ENCODE results near the gene SLF2. TPM values are rescaled to one million over a fixed set of nuclear protein-coding genes. Genes with fewer than 3 reads are reported as not detected.

Gene SLF2
- total RNA-seq, 1 donor from 2014 or later, result 61.9 TPM

DNA sequence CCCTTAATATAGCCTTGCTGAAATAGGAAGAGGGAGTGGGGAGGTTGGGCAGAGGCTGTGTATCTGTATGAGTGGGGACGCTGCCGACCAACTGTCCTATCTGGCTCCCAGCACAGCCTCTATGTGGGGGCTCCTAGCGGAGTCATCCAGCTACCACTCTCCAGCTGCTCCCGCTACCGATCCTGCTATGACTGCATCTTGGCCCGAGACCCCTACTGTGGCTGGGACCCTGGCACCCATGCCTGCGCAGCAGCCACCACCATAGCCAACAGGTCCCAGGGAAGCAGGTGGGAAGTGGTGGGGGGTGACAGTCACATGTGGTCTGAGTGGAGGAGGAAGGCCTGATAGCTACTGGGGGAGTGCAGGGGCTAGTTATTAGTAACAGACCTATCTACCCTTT, 67.9 kb downstream of the SLF2 start:
- DNase-seq, result no peak

DNA sequence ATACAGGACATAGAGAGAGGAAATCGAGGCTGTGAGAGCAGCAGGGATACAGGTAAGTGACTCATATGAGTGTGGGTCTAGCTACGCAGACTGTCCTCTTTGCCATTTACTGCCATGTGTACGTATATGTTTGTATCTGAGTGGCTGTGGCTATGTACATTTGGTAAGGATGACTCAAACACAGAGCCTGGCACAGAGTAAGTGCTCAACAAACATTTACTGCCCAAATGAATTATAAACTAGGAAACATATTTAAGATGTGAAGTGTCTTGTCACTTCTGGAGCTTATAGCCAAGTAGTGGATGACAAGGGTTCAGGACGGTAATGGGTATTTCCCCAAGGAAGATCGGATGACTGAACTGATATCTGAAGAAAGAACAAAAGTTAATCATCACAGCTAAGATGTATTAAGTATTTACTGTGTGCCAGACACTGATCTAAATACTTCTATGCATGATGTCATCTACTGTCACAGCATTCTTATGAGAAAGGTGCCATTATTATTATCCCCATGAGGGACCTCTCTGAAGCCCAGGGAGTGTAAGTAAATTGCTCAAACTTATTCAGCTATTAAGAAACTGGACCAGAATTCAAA, 68.5 kb downstream of the SLF2 start:
- no peak for DNase-seq

DNA sequence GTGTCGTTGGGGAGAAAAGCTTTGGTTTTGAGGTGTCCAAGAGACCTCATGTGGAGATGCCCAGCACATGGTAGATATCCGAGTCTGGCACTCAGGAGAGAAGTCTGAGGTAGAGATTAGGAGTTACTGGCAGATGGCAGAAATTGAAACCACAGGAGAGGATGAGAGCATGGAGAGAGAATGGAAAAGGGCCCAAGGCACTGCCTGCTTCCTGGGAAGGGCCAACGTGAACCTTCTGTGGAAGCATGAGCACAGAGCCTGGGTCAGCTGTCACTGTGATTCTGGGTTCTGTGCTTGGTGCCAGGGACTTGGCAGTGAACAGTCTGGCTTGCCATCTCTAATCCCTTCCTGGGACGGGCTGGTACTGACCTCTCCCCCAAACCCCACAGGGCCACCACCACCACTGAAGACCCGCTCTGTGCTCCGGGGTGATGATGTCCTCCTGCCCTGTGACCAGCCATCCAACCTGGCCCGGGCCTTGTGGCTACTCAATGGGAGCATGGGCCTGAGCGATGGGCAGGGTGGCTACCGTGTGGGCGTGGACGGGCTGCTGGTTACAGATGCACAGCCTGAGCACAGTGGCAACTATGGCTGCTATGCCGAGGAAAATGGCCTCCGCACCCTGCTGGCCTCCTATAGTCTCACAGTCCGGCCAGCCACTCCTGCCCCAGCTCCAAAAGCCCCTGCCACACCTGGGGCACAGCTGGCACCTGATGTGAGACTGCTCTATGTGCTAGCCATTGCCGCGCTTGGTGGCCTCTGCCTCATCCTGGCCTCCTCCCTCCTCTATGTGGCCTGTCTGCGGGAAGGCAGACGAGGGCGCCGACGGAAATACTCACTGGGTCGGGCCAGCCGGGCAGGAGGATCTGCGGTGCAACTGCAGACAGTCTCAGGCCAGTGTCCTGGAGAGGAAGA, 70.4 kb downstream of the SLF2 start:
- no peak for DNase-seq

DNA sequence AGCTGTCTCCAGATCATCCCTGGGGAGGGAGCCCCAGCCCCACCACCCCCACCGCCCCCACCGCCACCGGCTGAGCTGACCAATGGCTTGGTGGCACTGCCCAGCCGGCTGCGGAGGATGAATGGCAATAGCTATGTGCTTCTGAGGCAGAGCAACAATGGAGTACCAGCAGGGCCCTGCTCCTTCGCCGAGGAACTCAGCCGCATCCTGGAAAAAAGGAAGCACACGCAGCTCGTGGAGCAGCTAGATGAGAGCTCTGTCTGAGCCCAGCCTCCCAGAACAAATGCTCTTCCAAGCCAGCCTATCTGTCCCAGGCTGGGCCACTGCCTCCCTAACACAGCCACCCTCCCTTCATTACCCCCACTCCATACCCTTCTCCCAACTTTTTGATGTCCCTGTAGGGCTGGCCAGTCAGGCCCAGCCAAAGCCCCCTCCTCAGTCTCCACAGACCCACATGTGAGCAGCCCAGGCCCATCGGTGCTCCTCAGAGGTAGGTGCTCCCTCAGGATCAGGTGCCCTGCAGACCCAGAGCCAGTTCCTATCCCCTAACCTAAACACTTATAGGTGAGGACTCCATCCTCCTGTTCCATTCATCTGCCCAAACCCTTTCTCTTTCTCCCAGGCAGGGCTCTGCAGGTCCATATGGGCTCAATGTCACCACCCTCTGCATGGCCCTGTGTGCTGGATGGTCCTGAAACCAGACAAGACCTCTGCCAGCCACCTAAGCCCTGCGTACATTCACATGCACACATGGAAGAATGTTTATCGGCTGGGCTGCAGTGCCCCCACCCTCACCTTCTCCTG, 71.3 kb downstream of the SLF2 start:
- no peak for DNase-seq

DNA sequence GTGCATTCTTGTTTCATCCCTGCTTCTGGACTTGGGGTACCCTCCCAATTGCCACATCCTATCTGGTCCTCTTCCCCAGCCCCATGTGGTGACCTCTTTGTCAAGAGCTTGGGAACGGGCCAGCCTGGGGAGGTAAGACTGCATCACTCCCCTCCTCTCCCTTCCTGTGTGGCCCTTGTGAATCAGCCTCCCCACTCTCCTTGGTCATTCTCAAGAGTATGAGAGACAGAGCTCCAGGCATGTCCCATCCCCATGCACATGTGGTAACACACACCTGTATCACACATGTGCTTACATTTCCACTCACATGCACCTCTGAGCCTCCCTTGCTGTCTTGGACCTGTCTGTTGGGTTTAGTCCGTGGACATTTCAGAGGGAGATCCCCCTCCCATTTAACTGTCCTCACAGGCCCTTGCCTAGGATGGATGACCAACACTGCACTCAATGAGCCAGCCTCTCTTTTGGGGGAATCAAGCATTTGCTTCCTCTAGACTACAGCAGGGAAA, 72.0 kb downstream of the SLF2 start:
- no peak for DNase-seq

DNA sequence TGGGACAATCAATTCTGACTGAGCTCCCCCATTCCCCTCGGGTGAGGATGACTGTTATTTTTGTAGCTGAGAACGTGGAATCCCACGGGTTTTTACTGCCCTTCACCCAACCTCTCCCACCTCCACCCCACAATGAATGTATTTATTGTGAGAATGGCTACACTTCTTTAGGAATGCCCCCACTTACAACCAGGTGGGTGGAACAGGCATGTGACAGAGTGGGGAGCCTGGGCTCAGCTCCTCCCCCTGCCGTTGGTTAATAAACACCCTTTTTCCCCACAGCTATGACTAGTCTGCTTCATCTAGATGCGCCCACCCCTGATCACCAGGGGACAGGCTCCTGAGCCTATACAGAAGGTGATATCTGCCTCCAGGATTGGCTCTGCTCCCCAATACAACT, 72.6 kb downstream of the SLF2 start:
- DNase-seq, result no peak

DNA sequence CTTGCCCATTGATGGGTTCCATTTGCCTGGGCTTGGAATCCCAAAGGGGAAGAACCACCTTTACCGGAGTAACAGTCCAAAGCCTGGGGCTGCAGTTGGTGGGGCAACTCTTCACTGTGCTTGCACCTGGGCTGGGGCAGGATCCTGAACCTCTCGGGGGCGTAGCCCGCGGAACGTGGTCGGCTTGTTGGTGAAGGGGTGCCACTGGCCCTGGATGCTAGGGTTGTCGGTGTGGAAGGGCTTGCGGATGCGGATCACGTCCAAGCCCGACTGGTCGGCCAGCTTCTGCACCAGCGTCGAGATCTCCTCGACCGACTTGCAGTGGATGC, 73.8 kb downstream of the SLF2 start:
- DNase-seq, result no peak

DNA sequence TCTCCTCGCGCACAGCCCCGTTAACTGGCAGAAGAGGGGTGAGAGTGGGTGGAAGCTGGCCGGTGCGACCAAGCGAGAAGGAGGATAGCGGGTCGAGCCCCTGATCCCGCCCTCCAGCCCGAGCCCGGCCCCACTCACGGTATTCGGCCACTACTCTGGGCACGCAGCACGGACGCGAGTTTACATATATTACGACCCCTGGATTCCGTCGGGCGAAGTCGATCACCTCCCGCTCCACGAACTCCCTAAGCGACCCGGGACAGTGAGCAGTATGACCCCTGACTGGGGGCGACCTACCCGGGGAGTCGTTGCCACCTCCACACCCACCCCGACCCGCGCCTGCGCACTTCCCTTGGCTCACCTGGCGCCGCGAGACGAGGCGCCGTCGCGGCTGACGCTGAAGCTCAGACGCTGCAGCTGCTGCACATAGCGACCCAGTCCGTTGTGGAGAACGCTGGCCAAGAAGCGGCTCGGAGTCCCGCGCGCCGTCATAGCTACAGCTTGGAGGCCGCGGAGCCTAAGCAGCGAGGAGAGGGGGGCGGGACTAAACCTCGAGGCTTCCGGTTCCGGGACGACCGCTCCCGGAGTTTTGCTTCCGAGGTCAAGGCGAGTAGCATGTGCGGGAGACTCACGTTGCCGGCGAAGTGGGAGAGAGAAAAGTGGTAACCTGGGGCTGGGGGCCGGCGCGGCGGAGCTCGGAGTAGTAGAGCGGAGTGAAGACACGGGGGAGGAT, 74.4 kb downstream of the SLF2 start, which contains the start of the genes MRPL43 and TWNK:
MRPL43 (minus strand) TSS at position 546 of the 733 bp plus-strand sequence; CDS start at position 492, 54 bp downstream.
TWNK (plus strand) TSS at position 592 of the 733 bp plus-strand sequence. CDS start 668 bp downstream, outside the sequence.
- DNase-seq, result peak; percentile 79

DNA sequence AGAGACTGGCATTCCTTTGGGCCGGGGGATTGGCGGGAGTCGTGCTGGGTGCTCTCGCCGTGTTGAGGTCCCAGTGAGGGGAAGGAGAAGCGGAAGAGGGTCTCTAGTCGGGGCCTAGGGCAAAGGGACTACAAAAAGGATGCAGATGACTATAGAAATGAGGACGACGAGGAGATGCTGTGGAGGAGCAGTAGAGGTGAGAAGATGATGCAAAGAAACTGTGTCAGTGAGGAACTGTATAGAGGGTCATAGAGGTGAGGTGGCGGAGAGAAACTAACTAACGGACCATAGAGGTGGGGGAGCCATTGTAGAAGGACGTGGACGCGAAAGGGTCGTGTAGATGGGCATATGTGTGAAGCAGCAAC, 74.9 kb downstream of the SLF2 start:
- DNase-seq, result no peak

DNA sequence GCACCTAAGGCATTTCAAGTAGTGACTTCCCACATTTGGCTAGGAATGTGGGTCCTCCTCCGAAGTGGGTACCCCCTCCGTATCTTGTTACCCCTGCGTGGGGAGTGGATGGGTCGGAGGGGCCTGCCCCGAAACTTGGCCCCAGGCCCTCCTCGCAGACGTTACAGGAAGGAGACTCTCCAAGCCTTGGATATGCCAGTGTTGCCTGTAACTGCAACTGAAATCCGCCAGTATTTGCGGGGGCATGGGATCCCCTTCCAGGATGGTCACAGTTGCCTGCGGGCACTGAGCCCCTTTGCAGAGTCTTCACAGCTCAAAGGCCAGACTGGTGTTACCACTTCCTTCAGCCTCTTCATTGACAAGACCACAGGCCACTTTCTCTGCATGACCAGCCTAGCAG, 75.4 kb downstream of the SLF2 start:
- no peak for DNase-seq

DNA sequence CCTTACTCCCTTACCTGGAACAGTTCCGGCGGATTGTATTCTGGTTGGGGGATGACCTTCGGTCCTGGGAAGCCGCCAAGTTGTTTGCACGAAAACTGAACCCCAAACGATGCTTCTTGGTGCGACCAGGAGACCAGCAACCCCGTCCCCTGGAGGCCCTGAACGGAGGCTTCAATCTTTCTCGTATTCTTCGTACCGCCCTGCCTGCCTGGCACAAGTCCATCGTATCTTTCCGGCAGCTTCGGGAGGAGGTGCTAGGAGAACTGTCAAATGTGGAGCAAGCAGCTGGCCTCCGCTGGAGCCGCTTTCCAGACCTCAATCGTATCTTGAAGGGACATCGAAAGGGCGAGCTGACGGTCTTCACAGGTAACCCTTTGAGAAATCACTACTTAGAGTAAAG, 76.3 kb downstream of the SLF2 start:
- DNase-seq, result no peak

DNA sequence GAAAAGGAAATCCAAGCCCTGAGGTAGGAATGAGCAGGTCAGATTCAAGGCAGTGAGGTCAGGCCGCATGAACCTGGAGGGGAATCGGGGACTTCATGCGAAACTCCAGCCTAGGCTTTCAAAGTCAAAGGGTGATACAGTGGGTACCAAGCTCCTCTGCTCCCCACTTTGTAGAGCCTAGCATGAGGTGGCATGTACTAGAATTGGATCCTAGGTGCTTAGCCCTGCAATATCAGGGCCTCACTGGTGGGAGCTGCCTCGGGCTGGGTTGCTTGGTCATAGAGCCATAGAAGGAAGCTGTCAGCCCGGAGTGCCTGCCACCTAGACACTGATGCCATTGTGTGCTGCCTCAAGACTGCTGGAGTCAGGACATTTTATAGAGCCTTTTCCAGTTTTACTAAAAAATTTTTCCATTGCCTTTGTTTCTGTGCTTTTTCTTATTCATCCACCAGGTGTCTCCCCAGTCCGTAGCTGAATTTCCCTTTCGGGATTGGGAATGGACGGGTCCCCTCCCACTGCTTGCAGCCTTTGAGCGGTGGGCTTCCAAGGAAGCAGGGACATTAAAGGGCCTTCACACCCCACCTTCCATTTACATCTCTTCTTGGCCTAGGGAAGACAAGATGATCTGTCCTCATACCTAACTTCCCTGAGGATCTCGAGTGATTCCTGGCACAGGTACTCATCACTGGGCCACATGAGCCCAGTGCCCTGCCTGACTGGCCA, 81.4 kb downstream of the SLF2 start:
- DNase-seq, result no peak

DNA sequence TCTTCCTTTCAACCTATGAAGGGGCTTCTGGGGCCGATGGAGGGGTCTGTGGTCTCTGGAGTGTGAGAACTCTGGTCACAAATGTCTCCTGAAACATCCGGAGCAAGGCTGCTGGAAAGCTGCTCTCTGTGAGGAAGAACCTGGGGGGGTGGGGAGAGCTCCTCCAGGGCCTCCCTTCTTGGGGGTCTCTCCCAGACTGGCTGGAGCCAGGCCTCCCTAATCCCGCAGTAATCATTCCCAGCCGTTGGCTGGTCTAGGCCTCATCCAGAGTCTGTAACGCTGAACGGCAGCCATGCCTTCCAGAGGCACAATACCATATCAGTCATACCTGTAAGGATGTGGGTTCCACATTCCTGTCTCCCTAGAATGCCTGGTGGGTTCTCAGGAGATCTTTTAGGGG, 82.4 kb downstream of the SLF2 start:
- no peak for DNase-seq

DNA sequence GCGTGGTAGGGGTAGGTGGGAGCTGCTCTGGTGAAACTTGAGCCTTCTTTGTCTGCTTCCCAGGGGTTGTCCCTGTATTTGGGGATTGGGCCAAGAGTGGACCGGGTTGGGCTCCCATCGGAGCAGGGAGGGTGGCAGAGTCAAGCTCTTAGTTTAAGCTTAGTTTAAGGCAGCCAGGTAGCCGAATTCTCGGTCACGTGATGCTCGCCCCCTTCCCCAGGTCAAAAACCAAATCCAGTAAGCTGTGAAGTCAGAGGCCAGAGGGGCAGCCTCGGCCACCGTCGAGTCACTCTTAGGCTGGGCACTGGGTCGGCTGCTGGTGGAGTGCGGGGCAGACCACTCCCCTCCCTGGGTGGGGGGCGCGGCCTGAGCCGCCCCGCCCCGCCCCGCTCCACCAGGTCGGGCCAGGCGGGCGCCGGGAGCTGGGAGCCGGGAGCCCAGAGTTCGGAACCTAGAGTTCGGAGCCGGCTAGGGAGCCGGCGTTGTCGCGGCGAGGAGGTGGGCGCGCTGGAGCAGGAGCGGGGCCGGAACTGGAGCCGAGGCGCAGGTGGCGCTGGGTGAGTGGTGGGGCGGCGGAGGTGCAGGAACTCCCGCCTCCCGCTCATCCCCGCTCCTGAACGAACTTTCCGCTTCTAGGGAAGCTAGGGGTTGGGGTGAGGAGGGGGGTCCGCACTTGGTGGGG, 84.1 kb downstream of the SLF2 start:
- DNase-seq, result no peak

DNA sequence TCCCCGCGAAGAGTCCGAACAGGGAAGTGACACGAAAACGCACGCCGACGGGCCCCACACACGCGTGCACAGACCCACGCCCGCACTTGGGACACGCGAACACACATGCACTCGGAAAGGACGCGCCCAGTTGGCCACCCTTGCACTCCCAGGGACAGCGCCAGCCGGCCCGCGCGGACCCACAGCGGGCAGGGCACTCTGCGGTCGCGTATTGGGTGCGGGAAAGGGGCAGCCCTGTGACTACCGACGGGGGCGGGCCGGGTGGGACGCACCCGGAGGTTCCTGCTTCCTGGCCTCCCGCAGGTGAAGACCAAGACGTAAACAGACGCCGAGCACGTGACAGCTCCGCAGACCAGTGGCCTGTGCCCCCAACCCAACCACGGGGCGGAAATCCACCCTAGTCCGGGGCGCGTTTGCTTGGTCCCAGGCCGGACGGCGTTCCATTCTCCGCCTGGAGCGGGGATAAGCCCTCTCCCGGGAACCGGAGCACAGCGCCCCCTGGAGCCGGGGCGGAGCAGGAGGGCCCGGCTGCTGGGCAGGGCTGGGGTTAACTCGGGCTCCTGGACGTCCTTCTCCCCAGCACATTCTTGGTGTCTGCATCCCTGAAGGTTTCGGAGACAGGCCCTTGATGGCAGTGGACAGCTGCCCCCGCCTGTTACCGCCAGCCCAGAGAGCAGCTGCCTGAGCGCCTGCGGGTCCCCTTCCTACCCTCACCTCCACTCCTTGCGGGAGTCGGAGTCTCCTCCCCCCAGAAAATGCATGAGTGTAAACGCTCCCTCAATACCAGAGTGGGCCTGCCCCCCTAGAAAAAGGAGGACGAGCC, 84.8 kb downstream of the SLF2 start:
- peak; percentile 54 for DNase-seq

DNA sequence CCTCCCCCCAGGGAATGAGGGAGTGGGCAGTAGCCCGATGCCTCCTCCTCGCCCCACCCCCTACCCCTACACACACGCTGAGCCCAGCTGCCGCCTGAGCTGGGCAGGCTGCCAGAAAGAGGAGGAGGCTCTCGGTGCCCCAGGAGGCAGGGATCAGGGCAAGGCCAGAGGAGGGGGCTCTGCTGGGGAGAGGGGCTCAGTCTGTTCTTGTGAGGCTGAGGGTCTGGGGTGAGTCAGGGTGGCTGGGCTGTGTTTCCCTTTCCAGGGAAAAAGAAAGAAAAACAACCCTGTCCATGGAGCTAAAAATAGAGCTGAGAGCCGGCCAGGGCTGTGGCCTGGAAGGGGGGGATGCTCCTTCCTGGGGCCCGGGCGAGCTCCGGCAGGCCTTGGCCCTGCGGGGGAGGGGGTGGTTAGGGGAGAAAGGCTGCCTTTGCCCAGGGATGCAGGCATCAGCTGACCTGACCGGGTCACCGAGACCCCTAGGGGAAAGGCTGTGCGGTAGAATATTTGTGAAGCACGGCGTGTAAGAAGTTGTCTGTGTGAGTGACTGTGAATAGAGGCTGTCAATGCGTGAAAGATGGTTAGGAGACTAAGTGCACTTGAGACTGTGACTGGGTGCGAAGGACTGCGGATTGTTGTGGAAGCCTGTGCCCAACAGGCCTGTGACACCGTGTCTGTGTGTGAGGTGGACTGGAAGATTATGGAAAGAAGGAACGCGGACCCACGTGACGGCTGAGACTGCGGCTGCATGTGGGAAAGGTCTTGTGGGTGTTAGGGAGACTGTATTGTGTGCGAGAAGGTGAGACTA, 85.6 kb downstream of the SLF2 start:
- DNase-seq, result peak; percentile 82

DNA sequence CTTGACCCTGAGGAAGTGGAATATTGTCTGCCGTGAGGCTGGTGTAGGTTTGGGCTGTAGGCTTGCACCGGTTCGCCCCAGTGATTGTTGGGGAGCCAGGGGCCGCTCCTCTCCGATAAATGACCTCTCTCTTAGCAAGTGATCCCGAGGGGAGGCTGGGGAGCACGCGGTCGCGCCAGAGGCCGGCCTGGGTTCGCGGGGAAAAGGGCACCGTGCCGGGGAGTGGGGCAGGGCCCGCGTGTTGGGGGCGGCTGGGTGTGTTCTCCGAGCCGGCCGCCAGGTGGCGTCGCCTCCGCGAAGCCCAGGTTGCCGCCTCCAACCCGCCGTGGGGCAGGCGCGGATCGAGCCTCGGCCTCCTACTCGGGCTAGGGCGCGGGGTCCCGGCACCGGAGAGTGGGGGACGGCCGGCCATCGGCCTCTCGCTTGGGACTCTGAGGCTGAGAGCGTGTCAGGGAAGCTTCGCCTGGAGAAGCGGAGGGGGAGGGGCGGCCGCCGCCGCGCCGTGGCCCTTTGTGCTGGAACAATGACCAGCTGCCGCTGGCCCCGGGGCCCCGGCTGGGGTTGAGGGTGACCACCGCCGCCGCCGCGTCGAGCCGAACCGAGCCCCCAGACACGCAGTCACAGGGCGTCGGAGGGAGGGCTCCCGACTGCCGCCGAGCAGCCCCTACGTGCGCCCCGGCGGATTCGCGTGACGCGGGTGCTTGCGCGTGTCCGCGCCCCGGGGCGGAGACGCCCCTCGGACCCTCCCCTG, 86.4 kb downstream of the SLF2 start:
- DNase-seq, result peak; percentile 74

DNA sequence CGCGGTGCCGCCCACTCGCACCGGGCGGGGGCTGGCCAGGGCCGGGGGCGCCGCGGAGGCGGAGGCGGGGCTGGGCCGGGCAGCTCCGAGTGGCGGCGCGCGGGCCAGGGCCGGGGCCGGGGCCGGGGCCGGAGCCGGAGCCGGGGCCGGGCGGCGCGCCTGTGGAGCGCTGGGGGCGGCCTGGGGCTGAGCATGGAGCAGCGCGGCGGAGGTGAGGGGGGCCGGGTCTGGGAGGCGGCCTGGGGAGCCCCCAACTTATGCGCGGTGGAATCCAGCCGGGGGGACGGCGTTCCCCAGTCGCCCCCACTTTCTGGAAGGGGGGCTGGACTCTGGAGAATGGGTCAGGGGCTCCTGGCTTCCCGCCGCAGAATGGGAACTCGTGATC, 87.0 kb downstream of the SLF2 start, which contains the start of gene LZTS2:
LZTS2 (plus strand) TSS at position 67 of the 385 bp plus-strand sequence. CDS start 2,731 bp downstream, outside the sequence.
- DNase-seq, result no peak
